ENCODE measurements around the gene ST6GALNAC1.

GRCh38 chr17:76614912-76615617 lies 28.5 kb downstream of the ST6GALNAC1 start:
- TF ChIP-seq CTCF (IDR thresholded peaks at IDR 0.05): no peak
- no peak for TF ChIP-seq EP300 (IDR thresholded peaks at IDR 0.05)
- no peak for TF ChIP-seq POLR2A (IDR thresholded peaks at IDR 0.05)

All from ovary (tissue), 3 donors.